Gastrocnemius medialis (tissue), 4 donors: ENCODE measurements around the gene ARHGDIA.

ENCODE experiments used
- CTCF ChIP-seq, 5 experiments: fragments of 450-650 bp in 3 of 5; fragments of 200-600 bp in 2 of 5; sonication (generic) in 2 of 5; IDR thresholded peaks in 4 of 5; conservative IDR thresholded peaks in 1 of 5; 1 replicate in 4 of 5; 2 replicates in 1 of 5; pipeline ENCODE4 v1.5.1; 2016 to 2019; ENCODE audit warnings: antibody characterized with exemption in 5 of 5, mild to moderate bottlenecking in 3 of 5, moderate library complexity in 3 of 5
- POLR2A ChIP-seq, 2 donors: fragments of 450-650 bp; IDR thresholded peaks; one replicate each; pipeline ENCODE4 v1.6.1; 2017; ENCODE audit warnings: antibody characterized with exemption in 2 of 2, mild to moderate bottlenecking in 2 of 2, moderate library complexity in 2 of 2

GRCh38 chr17:81884520-81884919 is 13.4 kb upstream of the ARHGDIA start:
- TF ChIP-seq CTCF (IDR thresholded peaks at IDR 0.05 in 4 of 5, conservative IDR thresholded peaks at IDR 0.05 in 1 of 5) (no peak), POLR2A (IDR thresholded peaks at IDR 0.05) (no peak)
